Cardiac muscle cell (in vitro differentiated cells and primary cell): ENCODE results near the gene SORCS3. TPM values are rescaled to one million over a fixed set of nuclear protein-coding genes. Genes with fewer than 3 reads are reported as not detected.

Experiments used
- DNase-seq, 2 donors: peaks; one replicate each; pipeline versions ENCODE4 v3.0.0 to v3.0.0-alpha.2; 2010 to 2017; ENCODE audit warnings: low read depth in 1 of 2, low spot score in 1 of 2
- H3K27ac ChIP-seq: fragments of 200-600 bp; sonication (generic); 2 replicates; pipeline ENCODE4 v1.5.1; 2016
- H3K27me3 ChIP-seq: fragments of 200-600 bp; sonication (generic); 2 replicates; pipeline ENCODE4 v1.6.0; 2016; ENCODE audit warnings: control low read depth
- H3K36me3 ChIP-seq: fragments of 200-600 bp; sonication (generic); 2 replicates; pipeline ENCODE4 v1.5.1; 2016; ENCODE audit warnings: control low read depth
- H3K4me1 ChIP-seq: fragments of 200-600 bp; sonication (generic); 2 replicates; pipeline ENCODE4 v1.8.1; 2017; ENCODE audit warnings: low read depth, mild to moderate bottlenecking, mixed run types
- H3K4me3 ChIP-seq: fragments of 200-600 bp; sonication (generic); 2 replicates; pipeline ENCODE4 v1.5.1; 2016; ENCODE audit warnings: mild to moderate bottlenecking
- H3K9me3 ChIP-seq: fragments of 200-600 bp; sonication (generic); 2 replicates; pipeline ENCODE4 v1.5.1; 2017; ENCODE audit warnings: low read depth, mild to moderate bottlenecking, control low read depth
- polyA plus RNA-seq: library from polyadenylated mRNA; unstranded; fragments of >200 nt; fragmentation: Nextera tagmentation; extraction: Ambion mirVana; gene quantifications from 2 replicates; pipeline ENCODE4 v1.2.1, GENCODE V29; 2016
- total RNA-seq: library from RNA; depleted of rRNA; stranded (reverse); fragments of >200 nt; gene quantifications from 2 replicates; pipeline ENCODE4 v1.2.3, GENCODE V29; 2016
- TF ChIP-seq, protein P1 (sequence below): IDR thresholded peaks from 2 replicates; pipeline ENCODE4 v1.5.1; 2012; ENCODE audit warnings: low read depth, mild to moderate bottlenecking, low read length

The SORCS3 gene
- total and polyA plus RNA-seq, 2 experiments from 2014 or later: 9.3 to 29.1 TPM

DNA sequence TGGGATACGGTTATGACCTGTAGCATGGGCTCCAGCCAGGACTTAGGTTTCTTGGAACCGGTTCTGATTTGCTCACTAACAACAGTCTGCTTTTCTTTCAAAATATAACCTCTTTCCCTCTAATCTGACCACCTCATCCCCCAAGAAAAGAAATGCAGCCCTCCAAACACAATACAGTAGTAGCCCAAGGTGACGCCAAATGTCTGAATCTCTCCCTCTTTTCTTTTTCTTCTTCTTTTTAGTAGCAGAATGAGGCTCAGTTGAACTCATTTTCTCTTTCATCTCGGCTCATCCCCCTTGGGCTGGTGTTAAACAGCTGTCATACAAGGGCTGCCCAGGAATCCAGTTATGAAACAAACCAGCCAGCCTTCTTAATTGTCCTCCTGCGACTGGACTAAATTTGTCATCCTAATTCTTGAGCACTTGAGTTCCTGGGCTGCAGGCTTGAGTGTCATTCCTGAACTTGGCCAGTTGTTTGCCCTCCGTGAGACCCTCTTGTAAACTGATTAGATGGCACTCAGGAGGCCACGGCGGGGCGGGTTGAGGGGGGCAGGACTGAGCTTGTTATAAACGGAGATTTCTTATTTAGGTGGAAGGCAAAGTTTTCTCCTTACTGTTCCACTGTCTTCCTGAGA is 94.8 kb downstream of the SORCS3 start:
- TF ChIP-seq, protein P1, sequence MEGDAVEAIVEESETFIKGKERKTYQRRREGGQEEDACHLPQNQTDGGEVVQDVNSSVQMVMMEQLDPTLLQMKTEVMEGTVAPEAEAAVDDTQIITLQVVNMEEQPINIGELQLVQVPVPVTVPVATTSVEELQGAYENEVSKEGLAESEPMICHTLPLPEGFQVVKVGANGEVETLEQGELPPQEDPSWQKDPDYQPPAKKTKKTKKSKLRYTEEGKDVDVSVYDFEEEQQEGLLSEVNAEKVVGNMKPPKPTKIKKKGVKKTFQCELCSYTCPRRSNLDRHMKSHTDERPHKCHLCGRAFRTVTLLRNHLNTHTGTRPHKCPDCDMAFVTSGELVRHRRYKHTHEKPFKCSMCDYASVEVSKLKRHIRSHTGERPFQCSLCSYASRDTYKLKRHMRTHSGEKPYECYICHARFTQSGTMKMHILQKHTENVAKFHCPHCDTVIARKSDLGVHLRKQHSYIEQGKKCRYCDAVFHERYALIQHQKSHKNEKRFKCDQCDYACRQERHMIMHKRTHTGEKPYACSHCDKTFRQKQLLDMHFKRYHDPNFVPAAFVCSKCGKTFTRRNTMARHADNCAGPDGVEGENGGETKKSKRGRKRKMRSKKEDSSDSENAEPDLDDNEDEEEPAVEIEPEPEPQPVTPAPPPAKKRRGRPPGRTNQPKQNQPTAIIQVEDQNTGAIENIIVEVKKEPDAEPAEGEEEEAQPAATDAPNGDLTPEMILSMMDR: no peak
- peak overlapping the region; percentile 91 for H3K27ac ChIP-seq
- peaks cover 58% of the 10 kb centered on the region for H3K4me1 ChIP-seq
- no peaks in the 10 kb centered on the region for H3K9me3 ChIP-seq
- H3K4me3 ChIP-seq: no peak overlapping the region
- DNase-seq: peak in 1 of 2 donors; percentile 91
- H3K36me3 ChIP-seq: no peaks in the 10 kb centered on the region
- no peaks in the 10 kb centered on the region for H3K27me3 ChIP-seq

DNA sequence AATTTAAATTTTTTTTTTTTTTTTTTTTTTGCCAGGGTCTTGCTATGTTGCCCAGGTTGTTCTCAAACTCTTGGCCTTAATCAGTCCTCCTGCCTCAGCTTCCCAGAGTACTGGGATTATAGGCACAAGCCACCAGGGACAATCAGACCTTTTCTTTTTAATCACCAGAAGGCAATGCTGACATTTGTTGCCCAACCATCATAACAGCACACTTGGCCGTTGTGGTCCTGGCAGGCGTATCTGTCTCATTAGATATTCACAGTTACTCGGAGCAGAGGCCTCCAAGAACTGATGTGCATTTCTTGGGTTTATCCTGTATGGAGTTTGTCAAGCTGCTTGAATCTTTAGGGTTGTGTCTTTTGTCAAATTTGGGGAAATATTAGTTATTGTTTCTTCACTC is 100.0 kb downstream of the SORCS3 start:
- Histone ChIP-seq H3K4me3 (no peak overlapping the region), H3K4me1 (peaks cover 41% of the 10 kb centered on the region), H3K27ac (no peak overlapping the region), H3K36me3 (no peaks in the 10 kb centered on the region), H3K27me3 (no peaks in the 10 kb centered on the region), H3K9me3 (no peaks in the 10 kb centered on the region)
- no peak for DNase-seq
- TF ChIP-seq, protein P1: no peak

DNA sequence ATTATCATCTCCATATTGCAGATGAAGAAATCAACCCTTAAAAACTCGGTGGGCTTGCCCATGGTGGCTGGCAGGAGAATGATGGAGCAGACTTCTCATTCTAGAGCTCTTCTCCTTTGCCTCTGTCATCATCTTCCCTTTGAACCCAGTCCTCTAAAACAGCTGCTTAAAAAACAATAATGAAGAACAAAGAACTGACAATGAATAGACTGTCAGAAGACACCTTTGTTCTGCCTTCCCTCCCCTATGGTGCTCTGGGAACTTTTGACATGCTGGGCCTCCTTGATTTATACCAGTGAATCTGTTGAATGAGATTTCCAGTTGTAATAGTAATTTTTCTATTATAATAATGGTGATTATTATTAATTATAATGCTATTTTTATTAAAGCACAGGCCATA is 103.0 kb downstream of the SORCS3 start:
- no peak overlapping the region for H3K4me3 ChIP-seq
- no peaks in the 10 kb centered on the region for H3K9me3 ChIP-seq
- TF ChIP-seq, protein P1: no peak
- DNase-seq: no peak
- H3K27me3 ChIP-seq: no peaks in the 10 kb centered on the region
- no peaks in the 10 kb centered on the region for H3K36me3 ChIP-seq
- H3K27ac ChIP-seq: no peak overlapping the region
- H3K4me1 ChIP-seq: peaks cover 34% of the 10 kb centered on the region

DNA sequence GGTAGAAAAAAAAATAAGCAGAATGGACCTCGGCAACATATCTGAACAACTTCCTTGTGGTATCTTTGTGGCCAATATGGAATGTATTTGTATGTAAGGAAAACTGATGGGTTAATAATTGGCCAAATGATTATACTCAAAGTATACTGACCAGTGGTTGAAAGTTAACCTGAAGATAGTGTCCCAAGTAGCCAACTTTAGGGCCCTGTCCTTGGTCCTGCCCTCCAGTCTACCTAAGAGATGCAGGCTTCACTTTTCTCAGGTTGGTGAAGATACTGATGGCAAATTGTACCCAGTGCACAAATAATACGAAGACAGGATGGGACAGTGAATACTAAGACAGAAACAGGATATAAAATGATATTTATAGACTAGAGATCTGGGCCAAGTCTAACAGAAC is 109.2 kb downstream of the SORCS3 start:
- Histone ChIP-seq H3K36me3 (no peaks in the 10 kb centered on the region), H3K27ac (no peak overlapping the region), H3K9me3 (no peaks in the 10 kb centered on the region), H3K27me3 (no peaks in the 10 kb centered on the region), H3K4me1 (peaks cover 24% of the 10 kb centered on the region), H3K4me3 (no peak overlapping the region)
- DNase-seq: peak in 1 of 2 donors; percentile 46
- TF ChIP-seq, protein P1: no peak

DNA sequence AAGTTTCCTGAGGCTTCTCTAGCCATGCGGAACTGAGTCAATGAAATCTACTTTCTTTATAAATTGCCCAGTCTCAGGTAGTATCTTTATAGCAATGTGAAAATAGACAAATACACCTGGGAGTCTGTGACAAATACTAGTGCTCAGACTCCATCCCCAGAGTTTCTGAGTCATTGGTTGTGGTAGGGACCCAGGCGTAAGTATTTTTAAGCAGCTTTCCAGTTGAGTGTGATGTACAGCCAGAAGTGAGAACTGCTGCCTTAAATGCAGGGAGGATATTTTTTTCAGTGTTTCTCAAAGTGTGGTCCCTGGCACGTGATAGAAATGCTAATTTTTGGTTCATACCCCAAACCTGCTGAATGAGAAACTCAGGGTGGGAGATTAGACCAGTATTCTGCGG is 121.7 kb downstream of the SORCS3 start:
- Histone ChIP-seq H3K9me3 (no peaks in the 10 kb centered on the region), H3K4me3 (no peak overlapping the region), H3K27me3 (no peaks in the 10 kb centered on the region), H3K27ac (no peak overlapping the region), H3K4me1 (peaks cover 69% of the 10 kb centered on the region), H3K36me3 (no peaks in the 10 kb centered on the region)
- TF ChIP-seq, protein P1: no peak
- DNase-seq: no peak
